Breast epithelium (tissue), 4 donors: ENCODE results near the gene FMN1. TPM values are rescaled to one million over a fixed set of nuclear protein-coding genes. Genes with fewer than 3 reads are reported as not detected.

Source experiments
- DNase-seq, 2 donors: peaks; one replicate each; pipeline ENCODE4 v3.0.0-alpha.2; 2019; ENCODE audit warnings: low spot score in 2 of 2
- H3K27ac ChIP-seq, 2 donors: fragments of 200-600 bp; sonication (generic) in 1 of 2; one replicate each; pipeline ENCODE4 v1.5.1; 2016 to 2019; ENCODE audit warnings: mild to moderate bottlenecking in 1 of 2
- H3K27me3 ChIP-seq, 2 donors: fragments of 200-600 bp; sonication (generic) in 1 of 2; one replicate each; pipeline versions ENCODE4 v1.5.1 to v1.6.0; 2017 to 2019; ENCODE audit warnings: control low read depth in 1 of 2, mild to moderate bottlenecking in 1 of 2
- H3K36me3 ChIP-seq: fragments of 200-600 bp; one replicate; pipeline ENCODE4 v1.5.1; 2019
- H3K4me1 ChIP-seq, 2 donors: fragments of 200-600 bp; sonication (generic); one replicate each; pipeline ENCODE4 v1.5.1; 2016 to 2019; ENCODE audit warnings: control low read depth in 1 of 2
- H3K4me3 ChIP-seq, 3 donors: fragments of 200-600 bp; sonication (generic); 1 replicate in 2 of 3; 2 replicates in 1 of 3; pipeline ENCODE4 v1.5.1; 2016 to 2019; ENCODE audit warnings: mild to moderate bottlenecking in 3 of 3, moderate library complexity in 2 of 3
- H3K9me3 ChIP-seq, 2 donors: fragments of 200-600 bp; sonication (generic) in 1 of 2; one replicate each; pipeline ENCODE4 v1.5.1; 2016 to 2019; ENCODE audit warnings: control low read depth in 1 of 2
- CTCF ChIP-seq, 3 donors: fragments of 450-650 bp; IDR thresholded peaks; one replicate each; pipeline ENCODE4 v1.5.1; 2016 to 2017; ENCODE audit warnings: antibody characterized with exemption in 3 of 3, mild to moderate bottlenecking in 3 of 3, moderate library complexity in 3 of 3
- POLR2A ChIP-seq: fragments of 450-650 bp; IDR thresholded peaks from one replicate; pipeline ENCODE4 v1.6.1; 2016; ENCODE audit warnings: antibody characterized with exemption, mild to moderate bottlenecking, moderate library complexity
- POLR2AphosphoS5 ChIP-seq, 3 donors: sonication (generic); formaldehyde crosslinking; IDR thresholded peaks; one replicate each; pipeline ENCODE4 v1.6.1; 2017; ENCODE audit warnings: antibody characterized with exemption in 3 of 3
- intact Hi-C: fragments of 100-400 bp; cut with DNase I; formaldehyde crosslinking; loops from one replicate; pipeline ENCODE4 v1.15.1; 2023; ENCODE audit warnings: low total_unique reads
- total RNA-seq, 3 donors: library from RNA; depleted of rRNA; stranded (reverse); fragments of >200 nt; gene quantifications; one replicate each; pipeline ENCODE4 v1.1.0, GENCODE V29; 2016

FMN1 gene
- total RNA-seq, 3 donors from 2014 or later, result 33.1 to 56.8 (median 50.7) TPM

GRCh38 chr15:32833379-32833821 lies 361.1 kb downstream of the FMN1 start:
- DNase-seq, result no peak

DNA sequence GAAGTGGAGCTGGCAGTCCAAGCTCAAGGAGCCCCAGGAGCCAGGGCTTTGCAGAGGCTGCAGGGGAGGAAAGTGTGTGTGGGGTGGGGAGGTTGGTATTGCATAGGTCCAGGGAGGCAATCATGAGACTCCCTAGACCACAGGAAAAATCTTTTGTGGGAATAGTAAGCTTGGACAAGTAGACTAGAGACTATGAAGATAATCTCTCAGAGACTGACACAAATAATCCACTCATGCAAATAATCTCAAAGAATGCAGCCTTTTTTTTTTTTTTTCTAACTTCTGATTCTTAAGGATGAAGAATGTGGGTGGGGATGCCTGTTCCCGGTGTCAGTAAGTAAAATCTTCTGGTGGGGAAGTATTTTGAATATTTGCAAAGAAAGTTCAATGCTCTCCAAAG lies 363.0 kb downstream of the FMN1 start:
- Histone ChIP-seq H3K27me3 (no peaks in the 10 kb centered on the region), H3K27ac (no peak overlapping the region), H3K4me3 (no peak overlapping the region), H3K4me1 (no peaks in the 10 kb centered on the region), H3K9me3 (no peaks in the 10 kb centered on the region), H3K36me3 (no peaks in the 10 kb centered on the region)
- intact Hi-C loops, result no loop called here
- no peak for DNase-seq
- TF ChIP-seq POLR2AphosphoS5 (IDR thresholded peaks at IDR 0.05) (no peak), POLR2A (no peak), CTCF (IDR thresholded peaks at IDR 0.05) (no peak)

More at GRCh38 chr15:32833379-32833821, 361.1 kb downstream of the FMN1 start:
- H3K9me3 ChIP-seq, result no peaks in the 10 kb centered on the region
- no peaks in the 10 kb centered on the region for H3K4me1 ChIP-seq
- no peaks in the 10 kb centered on the region for H3K27me3 ChIP-seq
- intact Hi-C loops, result no loop called here
- H3K36me3 ChIP-seq, result no peaks in the 10 kb centered on the region
- TF ChIP-seq POLR2AphosphoS5 (IDR thresholded peaks at IDR 0.05), result no peak
- TF ChIP-seq CTCF (IDR thresholded peaks at IDR 0.05), result no peak
- no peak for TF ChIP-seq POLR2A
- H3K27ac ChIP-seq, result no peak overlapping the region
- no peak overlapping the region for H3K4me3 ChIP-seq

DNA sequence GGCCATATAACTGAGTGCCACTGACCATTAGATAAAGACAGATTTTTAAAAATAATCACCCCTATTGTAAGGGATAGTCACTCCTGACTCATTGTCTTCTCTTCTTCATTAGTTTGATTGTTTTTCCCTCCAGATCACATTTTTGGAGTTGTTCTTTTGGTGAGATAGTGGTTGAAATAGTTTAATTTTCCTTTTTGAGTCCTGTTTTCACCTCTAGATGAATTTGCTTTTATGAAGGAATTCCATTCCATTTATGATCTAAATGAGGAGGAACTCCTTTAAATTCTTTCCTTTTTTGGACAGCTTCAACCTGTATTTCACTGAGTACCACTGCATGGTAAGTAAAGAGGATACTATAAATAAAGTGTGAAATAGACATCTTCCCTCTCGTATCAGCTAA lies 364.3 kb downstream of the FMN1 start:
- TF ChIP-seq CTCF (IDR thresholded peaks at IDR 0.05) (no peak), POLR2AphosphoS5 (IDR thresholded peaks at IDR 0.05) (no peak), POLR2A (no peak)
- Histone ChIP-seq H3K4me1 (no peaks in the 10 kb centered on the region), H3K27me3 (no peaks in the 10 kb centered on the region), H3K9me3 (no peaks in the 10 kb centered on the region), H3K4me3 (no peak overlapping the region), H3K27ac (no peak overlapping the region), H3K36me3 (no peaks in the 10 kb centered on the region)
- DNase-seq, result no peak
- intact Hi-C loops, result no loop called here

GRCh38 chr15:32829436-32829835 lies 365.1 kb downstream of the FMN1 start:
- TF ChIP-seq CTCF (IDR thresholded peaks at IDR 0.05), result no peak
- TF ChIP-seq POLR2AphosphoS5 (IDR thresholded peaks at IDR 0.05), result no peak
- TF ChIP-seq POLR2A, result no peak
- Histone ChIP-seq H3K36me3 (no peaks in the 10 kb centered on the region), H3K4me3 (no peak overlapping the region), H3K27ac (no peak overlapping the region), H3K9me3 (no peaks in the 10 kb centered on the region), H3K4me1 (no peaks in the 10 kb centered on the region), H3K27me3 (no peaks in the 10 kb centered on the region)
- no peak for DNase-seq
- intact Hi-C loops, result no loop called here

DNA sequence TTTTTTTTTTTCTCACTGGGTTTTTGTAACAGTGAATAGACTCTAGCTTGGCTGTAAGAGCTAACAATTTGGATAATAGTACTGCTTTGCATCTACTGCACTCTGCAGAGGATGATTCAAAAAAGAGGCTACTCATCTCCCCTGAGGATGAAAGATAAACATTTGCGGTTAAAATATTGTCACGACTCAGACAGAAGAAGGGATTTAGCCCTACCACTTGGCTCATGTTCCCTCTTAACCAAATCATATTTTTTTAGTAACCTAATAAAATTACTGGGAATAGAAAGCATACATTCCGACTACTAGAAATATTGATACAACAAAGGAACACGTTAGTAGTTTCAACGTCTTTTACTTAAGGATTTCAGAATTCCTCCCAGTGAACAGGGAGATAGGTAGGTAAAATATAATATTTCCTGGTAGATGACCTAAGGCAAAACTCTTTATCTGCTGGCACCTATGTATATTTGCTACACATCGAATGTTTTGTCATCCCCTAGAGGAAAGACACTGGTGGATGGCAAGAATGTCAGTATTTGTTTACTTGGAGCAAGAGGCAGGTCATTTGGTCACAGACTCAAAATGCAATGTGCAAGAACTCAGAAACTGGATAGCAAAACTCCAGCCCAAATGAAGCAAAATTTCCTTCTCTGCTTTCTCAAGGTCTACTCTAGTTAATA lies 365.9 kb downstream of the FMN1 start:
- TF ChIP-seq POLR2A, result no peak
- TF ChIP-seq CTCF (IDR thresholded peaks at IDR 0.05), result no peak
- no peak for TF ChIP-seq POLR2AphosphoS5 (IDR thresholded peaks at IDR 0.05)
- Histone ChIP-seq H3K4me3 (no peak overlapping the region), H3K36me3 (no peaks in the 10 kb centered on the region), H3K9me3 (no peaks in the 10 kb centered on the region), H3K27me3 (no peaks in the 10 kb centered on the region), H3K4me1 (no peaks in the 10 kb centered on the region), H3K27ac (no peak overlapping the region)
- no peak for DNase-seq
- intact Hi-C loops, result no loop called here
